GM21528 (cell line): ENCODE results near the gene MAP3K2.

Experiments
- ATAC-seq: cut with Tn5 transposase; IDR thresholded peaks from one replicate; pipeline ENCODE4 v1.9.1; 2021; ENCODE audit warnings: mild to moderate bottlenecking, moderate library complexity; ENCODE audit not compliant: unreplicated experiment, low FRiP score

The MAP3K2 gene

GRCh38 chr2:127408004-127408806, 20.4 kb upstream of the MAP3K2 start:
- ATAC-seq, result peak; percentile 50

GRCh38 chr2:127407661-127408003, 19.9 kb upstream of the MAP3K2 start:
- ATAC-seq, result no peak

- ATAC-seq, result no peak
These were observed 19.3 kb upstream of the MAP3K2 start for GRCh38 chr2:127407091-127407490.

DNA sequence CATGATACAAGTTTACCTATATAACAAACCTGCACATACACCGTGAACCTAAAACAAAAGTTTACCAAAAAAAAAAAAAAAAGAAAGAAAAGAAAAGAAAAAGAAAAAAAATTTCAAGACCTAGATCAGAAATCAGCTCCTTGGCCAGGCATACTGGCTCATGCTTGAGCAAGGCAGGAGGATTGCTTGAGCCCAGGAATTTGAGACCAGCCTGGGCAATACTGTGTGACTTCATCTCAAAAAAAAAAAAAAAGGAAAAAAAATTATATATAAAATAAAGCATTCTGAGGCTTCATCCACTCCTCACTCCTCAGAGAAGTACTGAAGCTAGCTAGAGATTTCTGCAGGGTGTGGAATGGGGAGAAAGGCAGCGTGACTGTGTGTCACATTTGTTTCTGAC, 18.7 kb upstream of the MAP3K2 start:
- ATAC-seq, result no peak

DNA sequence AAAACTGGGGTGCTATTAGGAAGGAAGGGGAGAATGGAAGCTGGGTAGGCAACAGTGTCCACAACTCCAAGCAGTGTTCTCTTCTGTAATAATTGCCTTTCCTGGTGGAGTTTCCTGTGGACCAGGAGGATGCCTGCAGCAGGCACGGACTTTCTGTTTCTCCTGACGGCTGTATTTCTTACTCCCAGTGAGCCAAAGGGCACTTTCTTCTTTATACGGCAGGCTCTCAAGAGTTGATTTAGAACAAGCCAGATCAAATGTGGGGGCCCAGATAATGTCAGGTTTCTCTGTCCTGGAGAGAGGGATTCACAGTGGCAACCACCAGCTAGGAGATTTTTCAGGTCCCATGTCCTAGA, 17.5 kb upstream of the MAP3K2 start:
- no peak for ATAC-seq

GRCh38 chr2:127404466-127405254, 16.9 kb upstream of the MAP3K2 start:
- ATAC-seq, result no peak

DNA sequence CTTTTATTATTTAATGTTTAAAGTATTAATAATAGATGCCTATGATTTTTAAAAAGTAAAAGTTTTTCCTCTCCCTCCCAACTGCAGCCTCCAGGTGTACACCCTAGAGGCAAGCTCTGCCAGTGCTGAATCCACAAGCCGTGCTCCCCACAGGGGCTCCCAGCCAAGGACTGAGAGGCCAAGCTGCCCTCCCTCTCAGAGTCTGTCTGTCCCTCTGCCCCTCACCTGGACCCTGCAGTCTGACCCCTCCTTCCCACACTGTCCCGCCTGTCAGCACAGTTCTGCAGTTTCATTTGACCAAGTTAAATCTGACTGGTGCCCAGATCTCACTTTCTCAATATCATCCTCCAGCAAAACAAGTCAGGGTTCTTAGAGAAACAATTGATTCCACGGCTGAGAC, 15.7 kb upstream of the MAP3K2 start:
- ATAC-seq, result no peak

DNA sequence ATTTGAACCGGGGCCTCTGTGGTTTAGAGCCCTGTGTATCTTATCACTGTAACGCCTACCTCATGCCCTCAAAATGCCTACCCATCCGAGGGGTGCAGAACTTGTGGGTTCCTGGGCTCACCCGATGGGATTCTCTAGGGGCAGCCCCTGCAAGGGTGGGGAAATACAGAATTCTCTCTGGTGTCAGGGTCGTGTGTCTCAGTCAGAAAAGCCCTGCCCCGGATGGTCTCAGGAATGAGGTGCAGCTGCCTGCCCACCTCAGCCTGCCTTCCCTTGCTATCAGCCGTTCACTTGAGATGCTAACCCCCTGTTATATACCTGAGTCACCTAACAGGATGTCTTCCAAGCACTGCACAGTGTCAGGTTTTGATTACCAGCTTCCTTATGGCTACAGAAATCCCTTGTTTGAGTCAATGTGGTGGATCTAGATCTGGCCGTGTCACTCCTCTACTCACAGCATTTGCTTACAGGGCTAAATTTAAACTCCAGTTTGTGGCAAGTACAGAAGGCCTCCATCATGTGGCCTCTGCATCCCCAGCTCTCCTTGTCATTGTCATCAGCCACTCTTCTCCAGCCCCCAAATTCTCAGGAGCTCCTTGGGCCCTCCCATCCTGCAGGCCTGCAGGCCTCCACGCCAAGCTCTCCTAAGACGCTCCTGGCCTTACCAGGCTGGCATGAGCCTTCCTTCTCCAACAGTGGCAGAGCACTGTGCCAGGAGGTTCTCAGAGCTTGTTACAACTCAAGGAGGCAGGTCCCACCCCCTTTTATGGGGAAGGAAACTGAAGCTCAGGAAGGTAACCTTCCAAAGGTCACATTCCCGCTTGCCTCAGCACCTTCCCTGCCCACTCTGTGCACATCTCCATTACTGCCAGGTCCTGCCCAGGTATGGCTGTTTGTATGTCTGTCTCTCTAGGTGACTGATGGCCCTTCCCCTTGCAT, 14.3 kb upstream of the MAP3K2 start:
- ATAC-seq, result no peak

DNA sequence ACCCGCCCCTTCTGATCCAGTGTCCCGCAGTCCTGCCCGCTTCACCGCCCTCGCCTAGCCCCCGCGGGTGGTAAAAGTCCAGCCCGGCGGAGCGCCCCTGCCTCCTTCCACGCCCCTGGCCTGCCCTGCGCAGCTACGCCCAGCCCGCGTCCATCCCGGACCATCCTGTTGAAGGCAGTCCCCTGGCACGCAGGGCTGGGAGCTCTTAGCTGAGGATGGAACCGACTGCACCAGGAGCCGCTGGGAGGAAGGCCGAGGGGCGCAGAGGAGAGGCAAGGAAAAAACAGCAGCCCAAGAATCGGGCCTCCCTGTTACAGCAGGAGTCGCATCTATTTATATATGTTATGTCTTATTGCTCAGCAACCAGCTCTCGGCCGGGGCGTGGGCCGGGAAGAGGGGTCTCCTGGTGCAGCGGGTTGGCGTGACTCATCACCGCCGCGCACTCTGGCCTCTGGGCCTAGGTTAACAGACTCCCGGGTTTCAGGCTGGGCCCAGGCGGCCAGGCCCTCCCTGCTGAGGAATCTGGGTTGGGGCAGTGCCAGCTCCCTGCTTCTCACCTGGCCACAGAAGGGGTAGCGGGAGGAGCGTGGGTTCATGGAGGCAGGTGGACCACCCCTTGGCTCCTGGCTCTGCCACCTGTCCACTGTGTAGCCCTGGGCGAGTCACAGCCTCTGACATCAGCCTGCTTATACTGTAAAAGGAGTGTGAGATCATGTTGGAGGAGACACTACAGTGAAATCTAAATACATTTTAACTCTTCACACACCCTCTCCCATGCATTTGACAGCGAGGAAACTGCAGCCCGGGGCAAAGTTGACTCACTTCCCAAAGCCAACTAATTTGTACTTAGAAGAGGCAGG, 13.4 kb upstream of the MAP3K2 start:
- no peak for ATAC-seq

DNA sequence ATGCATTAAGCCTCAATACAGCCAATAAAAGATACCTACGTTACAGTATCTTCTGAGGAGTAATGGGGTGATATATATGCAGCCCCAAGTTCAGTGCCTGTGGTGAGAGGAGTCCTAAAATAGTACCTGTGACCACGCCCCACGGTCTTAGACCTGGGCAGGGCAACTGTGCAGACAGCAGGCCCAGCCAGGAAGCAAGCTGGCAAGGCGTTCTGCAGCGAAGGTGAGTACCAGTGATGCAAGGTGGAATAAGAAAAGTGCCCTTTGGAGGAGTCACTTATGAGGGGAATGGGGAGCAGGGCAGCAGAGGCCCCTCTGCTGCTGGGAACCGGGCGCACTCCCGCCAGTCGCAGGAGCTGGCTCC, 12.7 kb upstream of the MAP3K2 start:
- no peak for ATAC-seq

DNA sequence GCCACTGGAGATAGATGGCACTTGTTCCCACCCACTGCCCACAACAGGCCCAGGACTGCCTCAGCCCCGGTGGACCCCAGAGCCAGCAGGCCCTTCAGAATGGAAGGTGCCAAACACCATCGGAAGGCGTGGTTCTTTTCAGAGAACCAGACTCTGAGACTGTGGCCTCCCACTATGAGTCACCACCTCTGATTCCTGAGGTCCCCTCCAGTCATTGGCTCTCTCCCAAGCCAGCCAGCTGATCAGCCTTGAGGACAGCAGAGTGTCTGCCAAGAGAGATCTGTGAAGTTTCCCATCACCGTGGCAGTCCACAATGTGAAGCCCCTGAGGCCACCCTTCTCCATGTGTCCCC, 10.4 kb upstream of the MAP3K2 start:
- ATAC-seq, result peak; percentile 78

DNA sequence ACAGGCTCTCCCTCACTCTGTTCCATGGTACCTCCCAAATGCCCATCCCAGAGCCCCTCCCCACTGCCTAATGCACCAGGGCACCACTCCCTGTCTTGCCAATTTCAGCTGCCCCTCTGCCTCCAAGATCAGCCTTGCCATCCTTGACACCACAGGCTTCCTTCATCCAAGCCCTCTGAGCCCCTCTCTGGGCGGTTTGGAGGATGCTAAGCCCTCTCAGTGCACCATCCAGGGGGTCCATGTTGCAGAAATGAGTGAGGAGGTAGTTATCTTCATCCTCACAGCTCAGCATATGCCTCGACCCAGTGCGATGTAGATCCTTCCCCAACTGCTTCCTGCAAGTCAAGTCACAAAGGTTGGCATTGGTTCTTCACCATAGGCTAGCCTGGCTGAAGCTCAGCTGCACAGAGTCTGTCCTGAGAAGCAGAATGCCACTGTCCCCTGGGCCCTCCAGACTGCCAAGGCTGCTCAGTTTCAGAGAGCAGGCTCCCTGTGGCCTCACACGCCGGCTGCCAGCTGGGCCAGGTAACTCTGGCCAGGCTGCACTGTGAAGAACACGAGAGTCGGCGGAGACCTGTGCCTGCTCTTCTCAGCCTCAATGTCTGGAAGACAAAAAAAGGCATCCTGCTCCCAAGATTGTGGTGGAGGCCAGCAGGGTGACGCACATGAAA, 9.9 kb upstream of the MAP3K2 start:
- ATAC-seq, result no peak

- no peak for ATAC-seq
These were observed 6.7 kb upstream of the MAP3K2 start for GRCh38 chr2:127394492-127394891.

- ATAC-seq, result no peak
These were observed 5.2 kb upstream of the MAP3K2 start for GRCh38 chr2:127392828-127393578.

GRCh38 chr2:127392133-127392827, 4.5 kb upstream of the MAP3K2 start:
- ATAC-seq, result no peak

DNA sequence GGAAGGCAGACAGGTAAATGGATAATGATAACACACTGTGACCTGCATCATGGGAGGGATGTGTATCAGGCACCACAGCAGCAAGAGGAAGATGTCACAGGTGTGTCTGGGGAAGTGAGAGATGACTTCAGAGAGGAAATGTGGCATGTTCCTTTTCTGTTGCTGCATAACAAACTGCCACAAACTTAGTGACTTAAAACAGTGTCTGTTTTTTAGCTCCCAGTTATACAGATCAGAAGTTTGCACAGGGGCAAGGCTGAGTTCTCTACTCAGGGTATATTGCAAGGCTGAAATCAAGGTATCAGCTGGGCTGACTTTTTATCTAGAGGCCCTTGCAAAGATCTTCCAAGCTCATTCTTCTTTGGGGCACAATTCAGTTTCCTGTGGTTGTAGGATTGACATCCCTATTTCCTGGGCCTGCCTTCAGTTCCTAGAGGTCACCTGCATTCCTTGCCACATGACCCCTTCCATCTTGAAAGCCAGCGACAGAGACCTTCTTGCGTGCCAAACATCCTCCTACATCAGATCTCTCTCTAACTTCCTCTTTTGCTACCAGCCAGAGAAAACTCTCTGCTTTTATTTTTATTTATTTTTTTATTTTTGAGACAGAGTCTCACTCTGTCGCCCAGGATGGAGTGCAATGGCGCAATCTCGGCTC, 2.1 kb upstream of the MAP3K2 start:
- ATAC-seq, result no peak

GRCh38 chr2:127388423-127389164, 819 bp upstream of the MAP3K2 start:
- peak; percentile 10 for ATAC-seq
